CD4-positive, alpha-beta T cell treated with Interleukin-4 for 1 hour (primary cell): ENCODE data around the gene PCDHGB6.
"Not testable (repeated sequence)": the region's sequence is repeated elsewhere in the genome, so short reads cannot be mapped to it uniquely, and the experiment has no call there.

ENCODE experiments used
- DNase-seq, 2 donors: peaks; one replicate each; pipeline ENCODE4 v3.0.0-alpha.2; 2020 to 2022

PCDHGB6 gene

DNA sequence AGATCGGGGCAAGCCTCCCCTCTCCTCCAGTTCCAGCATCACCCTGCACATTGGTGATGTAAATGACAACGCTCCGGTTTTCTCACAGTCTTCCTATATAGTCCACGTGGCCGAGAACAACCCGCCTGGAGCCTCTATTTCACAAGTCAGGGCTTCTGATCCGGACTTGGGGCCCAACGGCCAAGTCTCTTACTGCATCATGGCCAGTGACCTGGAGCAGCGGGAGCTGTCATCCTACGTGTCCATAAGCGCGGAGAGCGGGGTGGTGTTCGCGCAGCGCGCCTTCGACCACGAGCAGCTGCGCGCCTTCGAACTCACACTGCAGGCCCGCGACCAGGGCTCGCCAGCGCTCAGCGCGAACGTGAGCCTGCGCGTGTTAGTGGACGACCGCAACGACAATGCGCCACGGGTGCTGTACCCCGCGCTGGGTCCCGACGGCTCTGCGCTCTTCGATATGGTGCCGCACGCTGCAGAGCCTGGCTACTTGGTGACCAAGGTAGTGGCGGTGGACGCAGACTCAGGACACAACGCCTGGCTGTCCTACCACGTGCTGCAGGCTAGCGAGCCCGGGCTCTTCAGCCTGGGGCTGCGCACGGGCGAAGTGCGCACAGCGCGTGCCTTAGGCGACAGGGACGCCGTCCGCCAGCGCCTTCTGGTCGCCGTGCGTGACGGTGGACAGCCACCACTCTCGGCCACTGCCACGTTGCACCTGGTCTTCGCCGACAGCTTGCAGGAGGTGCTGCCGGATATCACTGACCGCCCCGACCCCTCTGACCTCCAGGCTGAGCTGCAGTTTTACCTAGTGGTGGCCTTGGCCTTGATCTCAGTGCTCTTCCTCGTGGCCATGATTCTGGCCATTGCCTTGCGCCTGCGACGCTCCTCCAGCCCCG, 18.4 kb upstream of the PCDHGB6 start:
- no peak for DNase-seq

DNA sequence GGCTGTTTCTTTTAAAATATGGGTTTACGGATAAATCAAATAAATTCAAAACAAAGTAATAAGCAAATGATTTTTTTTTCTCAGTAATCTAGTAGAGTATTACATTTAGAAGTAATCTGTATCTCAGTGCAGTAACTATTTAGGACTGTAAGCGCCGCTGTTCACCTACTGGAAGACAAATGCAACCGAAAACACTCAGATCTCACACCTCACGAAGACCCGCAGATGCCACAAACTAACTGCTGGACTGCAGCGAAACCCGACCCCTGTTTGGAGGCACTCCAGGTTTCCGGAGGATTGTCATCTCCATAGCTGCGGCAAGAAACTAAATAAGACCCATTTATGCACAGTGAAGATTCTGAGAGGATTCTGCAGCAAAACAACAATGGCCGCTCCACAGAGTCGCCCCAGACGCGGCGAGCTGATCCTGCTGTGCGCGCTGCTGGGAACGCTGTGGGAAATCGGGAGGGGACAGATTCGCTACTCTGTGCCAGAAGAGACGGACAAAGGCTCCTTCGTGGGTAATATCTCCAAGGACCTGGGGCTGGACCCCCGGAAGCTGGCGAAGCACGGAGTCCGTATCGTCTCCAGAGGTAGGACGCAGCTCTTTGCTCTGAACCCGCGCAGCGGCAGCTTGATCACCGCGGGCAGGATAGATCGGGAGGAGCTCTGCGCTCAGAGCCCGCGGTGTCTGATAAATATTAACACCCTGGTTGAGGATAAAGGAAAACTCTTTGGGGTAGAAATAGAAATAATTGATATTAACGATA, 15.2 kb upstream of the PCDHGB6 start, which contains the start of gene PCDHGA8:
PCDHGA8 (plus strand) TSS at position 205 of the 770 bp plus-strand sequence; CDS start at position 386, 181 bp downstream.
- DNase-seq = no peak

DNA sequence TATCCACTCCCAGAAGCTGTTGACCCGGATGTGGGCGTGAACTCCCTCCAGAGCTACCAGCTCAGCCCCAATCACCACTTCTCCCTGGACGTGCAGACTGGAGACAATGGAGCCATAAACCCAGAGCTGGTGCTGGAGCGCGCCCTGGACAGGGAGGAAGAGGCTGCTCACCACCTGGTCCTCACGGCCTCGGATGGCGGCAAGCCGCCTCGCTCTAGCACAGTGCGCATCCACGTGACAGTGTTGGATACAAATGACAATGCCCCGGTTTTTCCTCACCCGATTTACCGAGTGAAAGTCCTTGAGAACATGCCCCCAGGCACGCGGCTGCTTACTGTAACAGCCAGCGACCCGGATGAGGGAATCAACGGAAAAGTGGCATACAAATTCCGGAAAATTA, 14.6 kb upstream of the PCDHGB6 start:
- DNase-seq = no peak

DNA sequence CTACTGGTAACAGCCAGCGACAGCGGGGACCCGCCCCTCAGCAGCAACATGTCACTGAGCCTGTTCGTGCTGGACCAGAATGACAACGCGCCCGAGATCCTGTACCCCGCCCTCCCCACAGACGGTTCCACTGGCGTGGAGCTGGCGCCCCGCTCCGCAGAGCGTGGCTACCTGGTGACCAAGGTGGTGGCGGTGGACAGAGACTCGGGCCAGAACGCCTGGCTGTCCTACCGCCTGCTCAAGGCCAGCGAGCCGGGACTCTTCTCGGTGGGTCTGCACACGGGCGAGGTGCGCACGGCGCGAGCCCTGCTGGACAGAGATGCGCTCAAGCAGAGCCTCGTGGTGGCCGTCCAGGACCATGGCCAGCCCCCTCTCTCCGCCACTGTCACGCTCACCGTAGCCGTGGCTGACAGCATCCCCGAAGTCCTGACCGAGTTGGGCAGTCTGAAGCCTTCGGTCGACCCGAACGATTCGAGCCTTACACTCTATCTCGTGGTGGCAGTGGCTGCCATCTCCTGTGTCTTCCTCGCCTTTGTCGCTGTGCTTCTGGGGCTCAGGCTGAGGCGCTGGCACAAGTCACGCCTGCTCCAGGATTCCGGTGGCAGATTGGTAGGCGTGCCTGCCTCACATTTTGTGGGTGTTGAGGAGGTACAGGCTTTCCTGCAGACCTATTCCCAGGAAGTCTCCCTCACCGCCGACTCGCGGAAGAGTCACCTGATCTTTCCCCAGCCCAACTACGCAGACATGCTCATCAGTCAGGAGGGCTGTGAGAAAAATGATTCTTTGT, 13.2 kb upstream of the PCDHGB6 start:
- not testable (repeated sequence) for DNase-seq

DNA sequence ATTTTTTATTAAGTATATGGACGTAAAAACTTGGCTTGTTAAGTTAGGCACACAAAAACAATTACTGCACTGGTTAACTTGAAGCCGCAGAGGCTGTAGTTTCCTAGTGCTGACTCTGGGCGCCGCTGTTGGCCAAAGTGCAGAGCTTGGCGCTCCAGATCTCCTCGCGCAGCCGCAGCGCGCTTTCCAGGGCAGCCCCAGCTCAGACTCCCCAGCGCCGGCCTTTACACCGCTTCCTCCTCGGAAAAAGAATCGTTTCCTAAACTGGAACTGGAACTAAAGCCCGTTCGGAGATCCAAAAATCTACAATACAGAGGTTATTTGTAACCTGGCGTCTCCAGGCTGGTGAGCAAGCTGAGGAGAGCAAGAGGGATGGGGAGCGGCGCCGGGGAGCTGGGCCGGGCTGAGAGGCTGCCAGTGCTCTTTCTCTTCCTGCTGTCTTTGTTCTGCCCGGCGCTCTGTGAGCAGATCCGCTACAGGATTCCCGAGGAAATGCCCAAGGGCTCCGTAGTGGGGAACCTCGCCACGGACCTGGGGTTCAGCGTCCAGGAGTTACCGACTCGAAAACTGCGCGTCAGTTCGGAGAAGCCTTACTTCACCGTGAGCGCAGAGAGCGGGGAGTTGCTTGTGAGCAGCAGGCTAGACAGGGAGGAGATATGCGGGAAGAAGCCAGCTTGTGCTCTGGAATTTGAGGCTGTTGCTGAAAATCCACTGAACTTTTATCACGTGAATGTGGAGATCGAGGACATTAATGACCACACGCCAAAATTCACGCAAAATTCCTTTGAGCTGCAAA, 9.9 kb upstream of the PCDHGB6 start, which contains the start of gene PCDHGB5:
PCDHGB5 (plus strand) TSS at position 192 of the 796 bp plus-strand sequence; CDS start at position 373, 181 bp downstream.
- DNase-seq = peak; percentile 39 to 41

DNA sequence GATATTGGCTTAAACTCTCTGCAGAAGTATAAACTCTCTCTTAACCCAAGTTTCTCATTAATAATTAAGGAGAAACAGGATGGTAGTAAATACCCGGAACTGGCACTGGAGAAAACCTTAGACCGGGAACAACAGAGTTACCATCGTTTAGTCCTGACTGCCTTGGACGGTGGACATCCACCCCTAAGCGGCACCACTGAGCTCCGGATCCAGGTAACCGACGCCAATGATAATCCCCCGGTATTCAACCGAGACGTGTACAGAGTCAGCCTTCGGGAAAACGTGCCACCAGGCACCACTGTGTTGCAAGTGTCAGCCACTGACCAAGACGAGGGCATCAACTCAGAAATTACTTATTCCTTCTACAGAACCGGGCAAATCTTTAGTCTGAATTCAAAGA, 9.2 kb upstream of the PCDHGB6 start:
- no peak for DNase-seq

DNA sequence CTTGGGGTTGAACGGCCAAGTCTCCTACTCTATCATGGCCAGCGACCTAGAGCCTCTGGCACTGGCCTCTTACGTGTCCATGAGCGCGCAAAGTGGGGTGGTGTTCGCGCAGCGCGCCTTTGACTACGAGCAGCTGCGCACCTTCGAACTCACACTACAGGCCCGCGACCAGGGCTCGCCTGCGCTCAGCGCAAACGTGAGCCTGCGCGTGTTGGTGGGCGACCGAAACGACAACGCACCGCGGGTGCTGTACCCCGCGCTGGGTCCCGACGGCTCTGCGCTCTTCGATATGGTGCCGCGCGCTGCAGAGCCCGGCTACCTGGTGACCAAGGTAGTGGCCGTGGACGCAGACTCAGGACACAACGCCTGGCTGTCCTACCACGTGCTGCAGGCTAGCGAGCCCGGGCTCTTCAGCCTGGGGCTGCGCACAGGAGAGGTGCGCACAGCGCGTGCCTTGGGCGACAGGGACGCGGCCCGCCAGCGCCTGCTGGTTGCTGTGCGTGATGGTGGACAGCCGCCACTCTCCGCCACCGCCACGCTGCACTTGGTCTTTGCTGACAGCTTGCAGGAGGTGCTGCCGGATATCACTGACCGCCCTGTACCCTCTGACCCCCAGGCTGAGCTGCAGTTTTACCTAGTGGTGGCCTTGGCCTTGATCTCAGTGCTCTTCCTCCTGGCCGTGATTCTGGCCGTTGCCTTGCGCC, 8.1 kb upstream of the PCDHGB6 start:
- no peak for DNase-seq

DNA sequence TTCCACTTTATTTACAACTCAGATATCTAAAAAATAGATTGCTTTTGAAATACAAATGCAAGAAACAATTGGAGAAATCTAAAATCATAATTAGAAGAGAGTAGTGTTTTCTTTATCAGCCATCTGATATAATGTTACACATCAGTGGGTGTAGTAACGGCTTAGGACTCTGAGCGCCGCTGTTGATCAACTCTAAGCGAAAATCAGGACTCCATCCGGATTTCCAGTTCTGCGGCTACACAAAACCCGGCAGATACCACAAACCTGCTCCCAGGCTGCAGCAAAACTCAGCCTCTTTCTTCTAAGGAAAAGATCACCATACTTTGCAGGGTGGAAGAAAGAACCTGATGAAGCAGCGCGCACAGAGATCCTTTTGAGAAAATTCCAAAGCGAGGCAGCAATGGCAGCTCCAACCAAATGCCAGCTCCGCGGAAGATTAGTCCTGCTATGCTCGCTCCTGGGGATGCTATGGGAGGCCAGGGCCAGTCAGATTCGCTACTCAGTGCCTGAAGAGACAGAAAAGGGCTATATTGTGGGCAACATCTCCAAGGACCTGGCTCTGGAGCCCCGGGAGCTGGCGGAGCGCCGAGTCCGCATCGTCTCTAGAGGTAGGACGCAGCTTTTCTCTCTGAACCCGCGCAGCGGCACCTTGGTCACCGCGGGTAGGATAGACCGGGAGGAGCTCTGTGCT, 5.1 kb upstream of the PCDHGB6 start, which contains the start of gene PCDHGA9:
PCDHGA9 (plus strand) TSS at position 226 of the 691 bp plus-strand sequence; CDS start at position 401, 175 bp downstream.
- peak in 1 of 2 donors; percentile 19 for DNase-seq

DNA sequence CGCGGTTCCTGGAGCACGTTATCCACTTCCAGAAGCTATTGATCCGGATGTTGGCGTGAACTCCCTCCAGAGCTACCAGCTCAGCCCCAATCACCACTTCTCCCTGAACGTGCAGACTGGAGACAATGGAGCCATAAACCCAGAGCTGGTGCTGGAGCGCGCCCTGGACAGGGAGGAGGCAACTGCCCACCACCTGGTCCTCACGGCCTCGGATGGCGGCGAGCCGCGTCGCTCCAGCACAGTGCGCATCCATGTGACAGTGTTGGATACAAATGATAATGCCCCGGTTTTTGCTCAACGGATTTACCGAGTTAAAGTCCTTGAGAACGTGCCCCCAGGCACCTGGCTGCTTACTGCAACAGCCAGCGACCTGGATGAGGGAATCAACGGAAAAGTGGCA, 4.4 kb upstream of the PCDHGB6 start:
- DNase-seq = no peak

DNA sequence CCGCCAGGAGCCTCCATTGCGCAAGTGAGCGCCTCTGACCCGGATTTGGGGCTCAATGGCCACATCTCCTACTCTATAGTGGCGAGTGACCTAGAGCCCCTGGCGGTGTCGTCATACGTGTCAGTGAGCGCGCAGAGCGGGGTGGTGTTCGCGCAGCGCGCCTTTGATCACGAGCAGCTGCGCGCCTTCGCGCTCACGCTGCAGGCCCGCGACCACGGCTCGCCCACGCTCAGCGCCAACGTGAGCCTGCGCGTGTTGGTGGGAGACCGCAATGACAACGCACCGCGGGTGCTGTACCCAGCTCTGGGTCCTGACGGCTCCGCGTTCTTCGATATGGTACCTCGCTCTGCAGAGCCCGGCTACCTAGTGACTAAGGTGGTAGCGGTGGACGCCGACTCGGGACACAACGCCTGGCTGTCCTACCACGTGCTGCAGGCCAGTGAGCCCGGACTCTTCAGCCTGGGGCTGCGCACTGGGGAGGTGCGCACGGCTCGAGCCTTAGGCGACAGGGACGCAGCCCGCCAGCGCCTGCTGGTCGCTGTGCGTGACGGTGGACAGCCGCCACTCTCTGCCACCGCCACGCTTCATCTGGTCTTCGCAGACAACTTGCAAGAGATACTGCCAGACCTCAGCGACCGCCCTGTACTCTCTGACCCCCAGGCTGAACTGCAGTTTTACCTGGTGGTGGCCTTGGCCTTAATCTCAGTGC, 1.9 kb downstream of the PCDHGB6 start:
- no peak for DNase-seq

DNA sequence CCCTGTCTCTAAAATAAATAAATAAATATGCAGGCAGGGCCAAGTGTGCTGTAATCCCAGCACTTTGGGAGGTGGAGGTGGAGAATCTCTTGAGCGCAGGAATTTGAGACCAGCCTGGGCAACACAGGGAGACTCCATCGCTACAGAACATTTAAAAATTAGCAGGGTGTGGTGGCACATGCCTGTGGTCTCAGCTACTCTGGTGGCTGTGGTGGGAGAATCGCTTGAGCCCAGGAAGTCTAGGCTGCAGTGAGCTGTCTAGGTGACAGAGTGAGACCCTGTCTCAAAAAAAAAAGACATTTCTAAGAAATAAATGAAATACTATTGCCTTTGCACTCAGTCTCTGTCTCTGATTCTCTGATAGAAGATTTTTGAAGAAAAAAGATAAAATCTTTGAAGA, 3.8 kb downstream of the PCDHGB6 start:
- no peak for DNase-seq

DNA sequence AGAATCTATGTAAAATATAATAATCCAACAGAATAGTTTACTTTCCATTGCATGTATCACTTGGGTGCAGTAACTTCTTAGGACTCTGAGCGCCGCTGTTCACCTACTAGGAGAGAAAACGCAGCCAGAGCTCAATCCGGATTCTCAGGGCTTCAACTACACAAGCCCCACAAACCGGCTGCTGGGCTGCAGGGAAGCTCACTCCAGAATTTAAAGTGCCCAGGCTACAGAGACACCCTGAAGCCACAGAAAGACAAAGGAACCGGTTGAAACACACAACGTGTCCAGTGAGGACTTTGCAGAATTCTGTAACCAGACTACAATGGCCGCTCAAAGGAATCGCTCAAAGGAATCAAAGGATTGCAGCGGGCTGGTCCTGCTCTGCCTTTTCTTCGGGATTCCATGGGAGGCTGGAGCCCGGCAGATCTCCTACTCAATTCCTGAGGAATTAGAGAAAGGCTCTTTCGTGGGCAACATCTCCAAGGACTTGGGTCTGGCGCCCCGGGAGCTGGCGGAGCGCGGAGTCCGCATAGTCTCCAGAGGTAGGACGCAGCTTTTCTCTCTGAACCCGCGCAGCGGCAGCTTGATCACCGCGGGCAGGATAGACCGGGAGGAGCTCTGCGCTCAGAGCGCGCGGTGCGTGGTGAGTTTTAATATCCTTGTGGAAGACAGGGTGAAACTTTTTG, 5.2 kb downstream of the PCDHGB6 start, which contains the start of gene PCDHGA10:
PCDHGA10 (plus strand) TSS at position 134 of the 686 bp plus-strand sequence; CDS start at position 323, 189 bp downstream.
- DNase-seq = peak; percentile 60 to 65

DNA sequence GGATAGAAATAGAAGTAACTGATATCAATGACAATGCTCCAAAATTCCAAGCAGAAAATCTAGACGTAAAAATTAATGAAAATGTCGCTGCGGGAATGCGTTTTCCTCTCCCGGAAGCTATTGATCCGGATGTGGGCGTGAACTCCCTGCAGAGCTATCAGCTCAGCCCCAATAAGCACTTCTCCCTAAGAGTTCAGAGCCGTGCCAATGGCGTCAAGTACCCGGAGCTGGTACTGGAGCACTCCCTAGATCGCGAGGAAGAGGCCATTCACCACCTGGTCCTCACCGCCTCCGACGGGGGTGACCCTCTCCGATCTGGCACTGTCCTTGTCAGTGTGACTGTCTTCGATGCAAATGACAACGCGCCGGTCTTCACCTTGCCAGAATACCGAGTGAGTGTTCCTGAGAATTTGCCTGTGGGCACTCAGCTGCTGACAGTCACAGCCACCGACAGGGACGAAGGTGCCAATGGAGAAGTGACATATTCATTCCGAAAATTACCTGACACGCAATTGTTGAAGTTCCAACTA, 5.8 kb downstream of the PCDHGB6 start:
- DNase-seq = no peak

DNA sequence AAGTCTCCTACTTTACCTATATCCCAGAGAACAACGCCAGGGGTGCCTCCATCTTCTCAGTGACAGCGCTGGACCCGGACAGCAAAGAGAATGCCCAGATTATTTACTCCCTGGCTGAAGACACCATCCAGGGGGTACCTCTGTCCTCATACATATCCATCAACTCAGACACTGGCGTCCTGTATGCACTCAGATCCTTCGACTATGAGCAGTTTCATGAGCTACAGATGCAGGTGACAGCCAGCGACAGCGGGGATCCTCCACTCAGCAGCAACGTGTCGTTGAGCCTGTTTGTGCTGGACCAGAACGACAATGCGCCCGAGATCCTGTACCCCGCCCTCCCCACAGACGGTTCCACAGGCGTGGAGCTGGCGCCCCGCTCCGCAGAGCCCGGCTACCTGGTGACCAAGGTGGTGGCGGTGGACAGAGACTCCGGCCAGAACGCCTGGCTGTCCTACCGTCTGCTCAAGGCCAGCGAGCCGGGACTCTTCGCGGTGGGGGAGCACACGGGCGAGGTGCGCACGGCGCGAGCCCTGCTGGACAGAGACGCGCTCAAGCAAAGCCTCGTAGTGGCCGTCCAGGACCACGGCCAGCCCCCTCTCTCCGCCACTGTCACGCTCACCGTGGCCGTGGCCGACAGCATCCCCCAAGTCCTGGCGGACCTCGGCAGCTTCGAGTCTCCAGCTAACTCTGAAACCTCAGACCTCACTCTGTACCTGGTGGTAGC, 6.9 kb downstream of the PCDHGB6 start:
- DNase-seq = not testable (repeated sequence)

DNA sequence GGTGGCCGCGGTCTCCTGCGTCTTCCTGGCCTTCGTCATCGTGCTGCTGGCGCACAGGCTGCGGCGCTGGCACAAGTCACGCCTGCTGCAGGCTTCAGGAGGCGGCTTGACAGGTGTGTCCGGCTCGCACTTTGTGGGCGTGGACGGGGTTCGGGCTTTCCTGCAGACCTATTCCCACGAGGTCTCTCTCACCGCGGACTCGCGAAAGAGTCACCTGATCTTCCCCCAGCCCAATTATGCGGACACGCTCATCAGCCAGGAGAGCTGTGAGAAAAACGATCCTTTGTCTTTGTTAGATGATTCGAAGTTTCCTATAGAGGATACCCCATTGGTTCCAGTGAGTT, 7.4 kb downstream of the PCDHGB6 start:
- DNase-seq = not testable (repeated sequence)

DNA sequence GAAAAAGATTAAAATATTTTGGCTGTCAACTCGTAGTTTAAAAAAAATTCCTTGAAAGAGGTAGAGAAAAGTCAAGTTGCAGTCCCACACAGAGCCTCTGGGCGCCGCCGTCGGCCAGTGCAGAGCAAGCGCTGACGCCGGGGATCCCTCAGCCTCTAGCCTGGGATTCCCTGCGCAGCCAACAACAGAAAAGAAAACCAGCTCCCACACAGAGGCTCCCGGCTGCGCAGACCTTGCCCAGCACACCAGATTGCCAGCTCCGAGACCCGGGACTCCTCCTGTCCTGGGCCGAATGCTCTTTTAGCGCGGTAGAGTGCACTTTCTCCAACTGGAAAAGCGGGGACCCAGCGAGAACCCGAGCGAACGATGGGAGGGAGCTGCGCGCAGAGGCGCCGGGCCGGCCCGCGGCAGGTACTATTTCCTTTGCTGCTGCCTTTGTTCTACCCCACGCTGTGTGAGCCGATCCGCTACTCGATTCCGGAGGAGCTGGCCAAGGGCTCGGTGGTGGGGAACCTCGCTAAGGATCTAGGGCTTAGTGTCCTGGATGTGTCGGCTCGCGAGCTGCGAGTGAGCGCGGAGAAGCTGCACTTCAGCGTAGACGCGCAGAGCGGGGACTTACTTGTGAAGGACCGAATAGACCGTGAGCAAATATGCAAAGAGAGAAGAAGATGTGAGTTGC, 9.8 kb downstream of the PCDHGB6 start, which contains the start of gene PCDHGB7:
PCDHGB7 (plus strand) TSS at position 184 of the 679 bp plus-strand sequence; CDS start at position 367, 183 bp downstream.
- peak; percentile 46 to 55 for DNase-seq
